Measurements from ENCODE around the gene RAMP3.

- TF ChIP-seq, protein P1, sequence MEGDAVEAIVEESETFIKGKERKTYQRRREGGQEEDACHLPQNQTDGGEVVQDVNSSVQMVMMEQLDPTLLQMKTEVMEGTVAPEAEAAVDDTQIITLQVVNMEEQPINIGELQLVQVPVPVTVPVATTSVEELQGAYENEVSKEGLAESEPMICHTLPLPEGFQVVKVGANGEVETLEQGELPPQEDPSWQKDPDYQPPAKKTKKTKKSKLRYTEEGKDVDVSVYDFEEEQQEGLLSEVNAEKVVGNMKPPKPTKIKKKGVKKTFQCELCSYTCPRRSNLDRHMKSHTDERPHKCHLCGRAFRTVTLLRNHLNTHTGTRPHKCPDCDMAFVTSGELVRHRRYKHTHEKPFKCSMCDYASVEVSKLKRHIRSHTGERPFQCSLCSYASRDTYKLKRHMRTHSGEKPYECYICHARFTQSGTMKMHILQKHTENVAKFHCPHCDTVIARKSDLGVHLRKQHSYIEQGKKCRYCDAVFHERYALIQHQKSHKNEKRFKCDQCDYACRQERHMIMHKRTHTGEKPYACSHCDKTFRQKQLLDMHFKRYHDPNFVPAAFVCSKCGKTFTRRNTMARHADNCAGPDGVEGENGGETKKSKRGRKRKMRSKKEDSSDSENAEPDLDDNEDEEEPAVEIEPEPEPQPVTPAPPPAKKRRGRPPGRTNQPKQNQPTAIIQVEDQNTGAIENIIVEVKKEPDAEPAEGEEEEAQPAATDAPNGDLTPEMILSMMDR (IDR thresholded peaks at IDR 0.05): no peak
- TF ChIP-seq EP300 (IDR thresholded peaks at IDR 0.05) (no peak), POLR2AphosphoS5 (IDR thresholded peaks at IDR 0.05) (no peak), POLR2A (IDR thresholded peaks at IDR 0.05) (no peak)
These were observed 4.8 kb downstream of the RAMP3 start for GRCh38 chr7:45162311-45162845.
